GM18858 (cell line): ENCODE measurements around the gene MDM2.
"Not testable (repeated sequence)": the region's sequence is repeated elsewhere in the genome, so short reads cannot be mapped to it uniquely, and the experiment has no call there.

Experiments used
- ATAC-seq: cut with Tn5 transposase; IDR thresholded peaks from one replicate; pipeline ENCODE4 v1.9.1; 2021; ENCODE audit not compliant: unreplicated experiment

The MDM2 gene

DNA sequence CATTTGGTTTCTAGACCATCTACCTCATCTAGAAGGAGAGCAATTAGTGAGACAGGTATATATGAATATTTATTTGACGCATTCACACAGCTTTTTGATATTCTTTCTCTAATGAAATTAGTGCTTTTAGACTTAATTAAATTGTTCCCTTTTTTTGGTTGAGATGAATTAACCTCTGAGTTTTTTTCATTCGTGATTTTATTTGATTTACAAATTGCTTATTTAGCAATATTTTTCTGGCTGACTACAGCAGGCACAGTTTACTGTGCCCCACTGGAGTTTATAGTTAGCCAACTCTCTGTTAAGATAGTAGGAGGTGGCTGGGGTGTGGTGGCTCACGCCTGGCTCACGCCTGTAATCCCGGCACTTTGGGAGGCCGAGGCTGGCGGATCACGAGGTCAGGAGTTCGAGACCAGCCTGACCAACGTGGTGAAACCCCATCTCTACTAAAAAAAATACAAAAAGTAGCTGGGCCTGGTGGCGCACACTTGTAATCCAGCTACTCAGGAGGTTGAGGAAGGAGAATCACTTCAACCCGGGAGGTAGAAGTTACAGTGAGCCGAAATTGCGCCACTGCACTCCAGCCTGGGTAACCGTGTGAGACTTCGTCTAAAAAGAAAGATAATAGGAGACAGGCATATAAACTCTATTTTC lies 16.7 kb downstream of the MDM2 start:
- no peak for ATAC-seq

DNA sequence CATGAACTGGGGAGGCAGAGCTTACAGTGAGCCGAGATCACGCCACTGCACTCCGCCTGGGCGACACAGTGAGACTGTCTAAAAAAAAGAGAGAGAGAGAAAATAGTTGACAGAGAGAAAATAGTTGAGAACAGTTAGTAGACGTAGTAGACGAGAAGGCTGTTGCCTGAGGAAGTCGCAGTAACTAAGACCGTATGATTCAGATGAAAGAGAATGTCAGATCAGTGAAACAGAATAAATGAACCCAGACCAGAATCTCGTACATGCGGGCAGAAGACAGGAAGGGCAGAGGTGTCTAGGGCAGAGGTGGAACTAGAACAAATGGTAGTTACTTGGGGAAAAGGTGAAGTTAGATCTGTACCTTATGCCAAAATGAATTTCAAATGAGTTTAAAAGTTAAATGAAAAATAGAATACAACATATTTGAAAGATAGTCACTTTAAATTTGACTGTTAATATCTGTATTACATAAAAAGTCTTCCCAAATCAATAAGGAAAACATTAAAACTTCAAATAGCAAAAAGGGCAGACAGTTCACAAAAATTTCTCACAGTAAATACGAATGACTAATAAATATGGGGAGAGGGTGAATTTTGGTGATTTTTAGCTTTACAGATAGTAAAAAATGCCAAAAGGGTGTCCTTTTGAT lies 17.7 kb downstream of the MDM2 start:
- no peak for ATAC-seq

DNA sequence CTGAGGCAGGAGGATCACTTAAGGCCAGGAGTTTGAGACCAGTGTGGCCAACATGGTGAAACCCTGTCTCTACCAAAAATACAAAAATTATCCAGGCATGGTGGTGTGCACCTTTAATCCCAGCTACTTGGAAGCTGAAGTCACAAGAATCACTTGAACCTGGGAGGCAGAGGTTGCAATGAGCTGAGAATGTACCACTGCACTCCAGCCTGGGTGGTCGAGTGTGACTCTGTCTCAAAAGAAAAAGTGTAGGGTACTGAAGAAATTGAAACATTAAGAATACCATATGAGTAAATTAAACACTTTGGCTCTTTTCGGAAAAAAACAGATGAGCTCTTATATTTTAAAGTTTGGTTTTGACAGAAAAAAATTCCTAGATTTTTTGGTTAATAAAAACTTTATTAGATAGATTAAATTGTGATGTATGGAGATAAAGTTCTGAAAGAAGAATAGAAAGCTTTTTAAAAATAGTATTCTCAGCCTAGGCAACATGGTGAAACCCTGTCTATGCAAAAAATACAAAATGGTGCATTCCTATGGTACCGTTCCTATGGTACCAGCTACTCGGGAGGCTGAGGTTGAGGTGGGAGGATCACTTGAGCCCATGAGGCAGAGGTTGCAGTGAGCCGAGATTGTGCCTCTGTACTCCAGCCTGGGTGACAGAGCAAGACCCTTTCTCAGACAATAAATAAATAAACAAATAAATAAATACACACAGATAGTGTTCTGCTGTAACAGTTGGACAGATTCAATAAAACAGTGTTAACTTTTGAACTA lies 20.1 kb downstream of the MDM2 start:
- no peak for ATAC-seq

DNA sequence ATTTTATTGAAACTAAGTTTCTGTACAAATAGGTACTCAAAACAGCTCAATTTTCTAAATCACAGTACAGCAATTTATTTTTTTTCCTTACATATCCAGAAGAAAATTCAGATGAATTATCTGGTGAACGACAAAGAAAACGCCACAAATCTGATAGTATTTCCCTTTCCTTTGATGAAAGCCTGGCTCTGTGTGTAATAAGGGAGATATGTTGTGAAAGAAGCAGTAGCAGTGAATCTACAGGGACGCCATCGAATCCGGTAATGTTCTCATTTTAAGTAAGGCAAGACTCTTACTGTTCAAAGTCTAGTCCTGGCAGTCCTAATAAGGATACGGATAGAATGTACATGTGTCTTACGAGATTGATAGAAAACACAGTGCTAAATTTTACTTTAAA lies 20.7 kb downstream of the MDM2 start:
- ATAC-seq = no peak

DNA sequence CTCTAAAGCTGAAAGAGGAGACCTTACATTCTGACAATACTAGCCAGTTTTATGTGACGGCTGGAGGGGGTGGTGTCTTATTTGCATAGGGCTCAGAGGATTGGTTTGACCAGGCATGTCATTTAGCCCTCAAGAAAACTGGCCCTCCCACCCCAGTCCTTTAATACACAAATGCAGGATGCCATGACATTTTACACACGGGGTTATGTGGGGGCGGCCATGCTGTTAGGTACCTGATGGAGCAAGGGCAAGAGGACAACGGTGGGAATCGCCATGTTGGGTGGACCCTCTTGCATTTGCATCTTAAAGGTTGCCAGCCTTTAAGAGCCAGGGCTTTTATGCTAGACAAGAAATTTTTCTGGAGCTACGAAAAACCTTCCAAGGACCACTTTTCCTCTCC lies 23.3 kb downstream of the MDM2 start:
- no peak for ATAC-seq

DNA sequence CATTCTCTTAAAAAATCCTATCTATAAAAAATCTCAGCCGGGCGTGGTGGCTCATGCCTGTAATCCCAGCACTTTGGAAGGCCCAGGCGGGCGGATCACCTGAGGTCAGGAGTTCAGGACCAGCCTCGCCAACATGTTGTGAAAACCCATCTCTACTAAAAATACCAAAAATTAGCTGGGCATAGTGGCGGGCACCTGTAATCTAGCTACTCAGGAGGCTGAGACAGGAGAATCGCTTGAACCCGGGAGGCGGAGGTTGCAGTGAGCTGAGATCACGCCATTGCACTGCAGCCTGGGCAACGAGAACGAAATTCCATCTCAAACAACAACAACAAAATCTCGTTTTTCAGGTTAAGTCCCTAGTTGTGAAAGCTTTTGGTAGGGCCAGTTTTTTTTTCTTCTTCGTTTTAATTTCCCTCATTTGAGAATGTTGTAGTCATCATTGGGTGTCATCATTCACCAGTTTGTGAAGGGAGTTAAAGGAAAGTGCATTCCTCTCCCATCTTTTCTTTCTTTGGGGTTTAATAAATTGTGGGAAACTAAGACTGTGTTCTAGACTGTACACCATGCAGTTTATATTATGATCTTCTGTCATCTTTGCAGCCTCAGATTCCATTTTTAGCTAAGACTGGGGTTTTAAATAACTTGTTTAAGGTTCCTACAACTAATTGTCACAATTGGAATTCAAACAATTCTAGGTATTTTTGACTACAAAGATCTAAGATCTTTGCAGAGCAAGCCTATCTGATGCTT lies 23.9 kb downstream of the MDM2 start:
- ATAC-seq = no peak

DNA sequence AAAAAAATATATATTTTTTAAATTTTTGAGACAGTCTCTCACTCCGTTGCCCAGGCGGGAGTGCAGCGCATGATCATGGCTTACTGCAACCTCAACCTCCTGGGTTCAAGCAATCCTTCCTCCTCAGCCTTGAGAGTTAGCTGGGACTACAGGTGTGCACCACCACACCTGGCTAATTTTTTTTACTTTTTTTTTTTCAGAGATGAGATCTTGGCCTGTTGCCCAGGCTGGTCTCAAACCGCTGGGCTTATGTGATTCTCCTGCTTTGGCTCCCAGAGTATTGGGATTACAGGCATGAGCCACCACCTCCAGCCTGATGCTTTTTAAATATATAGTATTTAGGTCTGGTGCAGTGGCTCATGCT lies 24.5 kb downstream of the MDM2 start:
- ATAC-seq = no peak

DNA sequence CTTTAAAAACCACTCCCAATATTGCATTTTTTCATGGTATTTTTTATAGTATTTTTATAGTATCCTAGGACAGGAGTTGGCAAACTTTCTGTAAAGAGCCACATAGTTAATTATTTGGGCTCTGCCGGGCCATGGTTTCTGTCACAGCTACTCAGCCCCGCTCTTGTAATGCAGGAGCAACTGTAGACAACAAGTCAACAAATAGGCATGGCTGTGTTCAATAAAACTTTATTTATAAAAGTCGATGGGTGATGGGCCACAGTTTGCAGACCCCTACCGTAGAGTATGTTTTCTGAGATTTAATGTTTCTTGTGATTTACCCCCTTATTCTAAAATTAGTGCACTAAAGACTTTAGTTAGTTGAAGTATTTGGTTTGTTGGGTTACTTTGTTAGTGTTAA lies 25.5 kb downstream of the MDM2 start:
- no peak for ATAC-seq

DNA sequence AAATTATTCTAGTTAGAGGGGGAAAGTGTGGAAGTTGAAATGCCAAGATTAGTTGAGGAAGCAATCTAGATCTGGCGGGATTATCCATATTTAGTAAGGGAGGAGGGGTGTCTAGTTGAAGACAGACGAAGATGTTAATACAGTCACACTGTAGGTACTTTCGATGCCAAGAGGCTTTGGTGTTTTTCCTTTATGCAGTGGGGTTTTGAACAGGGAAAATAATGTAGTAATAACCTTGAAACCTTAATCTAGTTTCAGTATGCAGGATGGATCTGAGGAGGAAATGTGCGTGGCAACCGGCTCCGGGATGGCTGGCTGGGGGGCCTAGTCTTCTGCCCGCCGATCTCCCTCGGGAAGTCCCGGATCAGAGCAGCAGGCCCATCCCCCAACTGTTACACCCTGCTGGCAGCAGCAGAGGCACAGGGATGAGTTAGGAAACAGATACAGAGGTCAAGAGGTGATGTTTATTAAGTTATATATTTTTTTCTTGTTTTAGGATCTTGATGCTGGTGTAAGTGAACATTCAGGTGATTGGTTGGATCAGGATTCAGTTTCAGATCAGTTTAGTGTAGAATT lies 27.4 kb downstream of the MDM2 start:
- ATAC-seq = no peak

DNA sequence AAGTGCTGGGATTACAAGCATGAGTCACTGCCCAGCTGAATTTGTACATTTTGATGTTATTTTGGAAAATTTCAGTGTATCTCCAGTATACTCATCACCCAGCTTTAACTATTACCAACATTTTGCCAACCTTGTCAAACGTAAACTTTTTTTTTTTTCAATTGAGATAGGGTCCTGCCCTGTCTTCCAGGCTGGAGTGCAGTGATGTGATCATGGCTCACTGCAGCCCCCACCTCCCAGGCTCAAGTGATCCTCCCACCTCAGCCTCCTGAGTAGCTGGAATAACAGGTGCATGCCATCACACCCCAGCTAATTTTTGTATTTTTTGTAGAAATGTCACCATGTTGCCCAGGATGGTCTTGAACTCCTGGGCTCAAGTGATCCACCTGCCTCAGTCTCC lies 29.2 kb downstream of the MDM2 start:
- ATAC-seq = no peak

DNA sequence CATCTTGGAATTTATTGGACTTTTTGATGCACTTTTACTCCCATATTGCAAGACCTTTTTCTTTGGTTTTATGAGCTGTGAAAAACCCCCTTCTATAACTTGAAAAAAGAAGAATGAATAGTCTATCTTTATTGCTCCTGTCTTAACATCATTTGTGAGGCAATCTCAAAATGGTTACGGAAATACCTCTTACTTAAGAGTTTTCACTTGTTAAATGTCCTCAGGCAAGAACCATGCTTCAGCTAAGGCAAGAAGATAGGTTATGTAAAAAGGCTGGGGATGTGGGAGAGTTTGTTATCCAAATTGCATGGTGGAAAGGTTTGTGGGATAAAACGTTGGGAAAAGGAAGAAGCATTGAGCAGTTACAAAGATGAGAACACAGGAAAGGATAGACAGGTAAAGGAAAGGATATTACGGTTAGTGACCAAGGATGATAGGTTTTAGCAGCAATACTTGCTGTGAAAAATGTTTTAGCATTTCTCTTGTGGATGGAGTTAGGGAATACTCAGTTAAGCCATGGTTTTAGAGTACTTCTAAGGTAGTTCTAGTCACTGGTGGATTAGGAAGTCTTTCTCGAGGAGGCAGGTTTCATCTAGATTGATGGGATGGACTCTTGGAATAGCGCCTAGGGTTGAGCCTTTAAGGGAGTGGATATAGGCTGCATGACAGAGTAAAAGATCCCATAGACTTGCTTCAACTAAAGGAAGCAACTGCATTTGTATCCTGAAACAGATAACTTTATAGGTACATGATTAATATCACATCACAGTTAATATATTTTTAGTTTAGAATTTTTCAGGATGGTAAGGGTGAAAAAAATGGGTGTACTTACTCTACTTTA lies 30.3 kb downstream of the MDM2 start:
- ATAC-seq = no peak

DNA sequence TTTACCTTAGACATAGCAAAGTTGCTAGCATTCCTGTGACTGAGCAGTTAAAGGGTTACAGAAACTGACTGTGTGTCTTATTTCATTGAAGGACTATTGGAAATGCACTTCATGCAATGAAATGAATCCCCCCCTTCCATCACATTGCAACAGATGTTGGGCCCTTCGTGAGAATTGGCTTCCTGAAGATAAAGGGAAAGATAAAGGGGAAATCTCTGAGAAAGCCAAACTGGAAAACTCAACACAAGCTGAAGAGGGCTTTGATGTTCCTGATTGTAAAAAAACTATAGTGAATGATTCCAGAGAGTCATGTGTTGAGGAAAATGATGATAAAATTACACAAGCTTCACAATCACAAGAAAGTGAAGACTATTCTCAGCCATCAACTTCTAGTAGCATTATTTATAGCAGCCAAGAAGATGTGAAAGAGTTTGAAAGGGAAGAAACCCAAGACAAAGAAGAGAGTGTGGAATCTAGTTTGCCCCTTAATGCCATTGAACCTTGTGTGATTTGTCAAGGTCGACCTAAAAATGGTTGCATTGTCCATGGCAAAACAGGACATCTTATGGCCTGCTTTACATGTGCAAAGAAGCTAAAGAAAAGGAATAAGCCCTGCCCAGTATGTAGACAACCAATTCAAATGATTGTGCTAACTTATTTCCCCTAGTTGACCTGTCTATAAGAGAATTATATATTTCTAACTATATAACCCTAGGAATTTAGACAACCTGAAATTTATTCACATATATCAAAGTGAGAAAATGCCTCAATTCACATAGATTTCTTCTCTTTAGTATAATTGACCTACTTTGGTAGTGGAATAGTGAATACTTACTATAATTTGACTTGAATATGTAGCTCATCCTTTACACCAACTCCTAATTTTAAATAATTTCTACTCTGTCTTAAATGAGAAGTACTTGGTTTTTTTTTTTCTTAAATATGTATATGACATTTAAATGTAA lies 31.5 kb downstream of the MDM2 start:
- no peak for ATAC-seq

DNA sequence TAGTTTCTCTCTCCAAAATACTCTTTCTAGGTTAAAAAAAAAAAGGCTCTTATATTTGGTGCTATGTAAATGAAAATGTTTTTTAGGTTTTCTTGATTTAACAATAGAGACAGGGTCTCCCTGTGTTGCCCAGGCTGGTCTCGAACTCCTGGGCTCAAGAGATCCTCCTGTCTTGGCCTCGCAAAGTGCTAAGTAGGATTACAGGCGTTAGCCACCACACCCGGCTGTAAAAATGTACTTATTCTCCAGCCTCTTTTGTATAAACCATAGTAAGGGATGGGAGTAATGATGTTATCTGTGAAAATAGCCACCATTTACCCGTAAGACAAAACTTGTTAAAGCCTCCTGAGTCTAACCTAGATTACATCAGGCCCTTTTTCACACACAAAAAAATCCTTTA lies 33.2 kb downstream of the MDM2 start:
- ATAC-seq = not testable (repeated sequence)

DNA sequence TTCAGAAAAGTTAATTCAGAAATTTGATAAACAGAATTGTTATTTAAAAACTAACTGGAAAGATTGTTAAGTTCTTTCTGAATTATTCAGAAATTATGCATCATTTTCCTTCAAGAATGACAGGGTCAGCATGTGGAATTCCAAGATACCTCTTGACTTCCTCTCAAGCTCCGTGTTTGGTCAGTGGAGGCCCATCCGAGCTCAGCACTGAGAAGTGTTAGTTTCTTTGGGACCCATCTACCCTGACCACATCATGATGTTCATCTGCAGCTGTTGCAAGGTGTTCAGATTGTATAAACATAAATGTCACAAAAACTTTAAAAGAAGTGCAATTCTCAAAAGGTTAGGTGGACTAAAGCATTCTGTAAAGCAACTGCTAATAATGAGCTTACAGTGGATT lies 33.7 kb downstream of the MDM2 start:
- ATAC-seq = no peak

DNA sequence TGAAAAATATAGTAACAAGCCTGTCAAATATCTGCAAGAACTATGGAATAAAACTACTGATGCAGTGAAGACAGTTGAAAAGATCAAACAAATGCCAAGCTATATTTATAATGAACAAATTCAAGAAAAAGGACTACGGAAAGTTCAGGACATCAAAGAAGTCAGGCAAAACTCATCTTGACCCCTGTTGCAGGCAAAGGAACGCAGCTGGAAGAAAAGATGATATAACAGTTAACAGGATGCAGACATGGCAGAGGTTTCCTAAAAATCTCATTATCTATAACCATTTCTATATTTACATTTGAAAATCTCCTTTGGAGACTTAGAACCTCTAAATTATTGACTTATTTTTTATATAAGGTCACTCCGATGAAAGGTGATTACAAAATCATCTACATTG lies 34.1 kb downstream of the MDM2 start:
- no peak for ATAC-seq

DNA sequence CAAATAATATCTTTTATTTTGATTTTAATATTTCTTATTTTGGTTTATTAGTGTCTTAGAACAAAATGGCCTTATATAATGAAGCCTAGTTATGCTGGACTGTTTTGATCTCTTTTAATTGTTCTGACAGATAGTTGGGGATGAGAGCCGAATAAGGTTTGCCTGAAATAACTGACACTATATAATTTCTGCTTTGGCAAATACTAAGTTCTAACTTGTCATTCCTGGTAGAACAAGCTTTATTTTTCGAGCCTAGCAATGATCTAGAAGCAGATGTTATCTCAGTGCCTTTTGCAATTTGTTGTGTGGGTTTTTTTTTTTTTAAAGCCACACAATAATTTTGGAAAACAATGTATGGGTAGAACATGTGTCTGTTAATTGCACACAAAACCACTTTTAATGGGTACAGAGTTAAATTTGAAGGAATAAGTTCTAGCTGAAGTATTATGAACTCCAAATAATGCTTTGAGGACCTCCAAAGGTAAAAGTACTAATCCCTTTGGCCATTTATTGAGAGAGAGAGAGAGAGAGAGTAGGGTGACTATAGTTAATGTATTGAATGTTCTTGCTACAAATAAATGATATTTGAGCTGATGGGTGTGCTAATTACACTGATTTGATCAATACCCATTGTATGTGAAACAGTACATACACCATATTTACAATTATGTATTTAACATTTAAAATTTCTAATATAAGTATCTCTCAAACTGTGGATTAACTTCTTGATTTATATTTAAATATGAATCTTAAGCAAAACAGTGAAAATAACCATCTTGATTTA lies 35.0 kb downstream of the MDM2 start:
- ATAC-seq = no peak

DNA sequence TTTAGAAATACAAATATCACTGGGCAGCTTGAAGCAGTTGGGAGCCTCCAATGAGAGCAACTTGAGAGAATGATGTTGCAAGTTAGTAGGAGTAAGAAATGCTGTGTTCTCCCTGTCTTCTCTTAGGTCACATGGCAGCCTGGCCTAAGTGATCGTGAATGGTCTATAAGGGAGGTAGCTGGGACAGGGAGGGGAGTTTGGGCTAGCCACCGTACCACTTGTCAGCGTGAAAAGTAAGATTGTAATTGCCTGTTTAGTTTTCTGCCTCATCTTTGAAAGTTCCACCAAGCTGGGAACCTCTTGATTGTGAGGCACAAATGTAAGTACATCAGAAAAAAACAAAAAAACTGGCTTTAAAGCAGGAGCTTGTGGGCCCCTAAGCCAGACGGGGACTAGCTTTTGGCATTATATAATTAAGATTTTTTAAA lies 36.4 kb downstream of the MDM2 start:
- ATAC-seq = no peak
